Measurements from ENCODE around the gene MYO5A. TPM values are rescaled to one million over a fixed set of nuclear protein-coding genes. Genes with fewer than 3 reads are reported as not detected.

MYO5A gene
- total and polyA plus RNA-seq, 9 of the 15 experiments (the other 6 are each of a cell fraction or from before 2014, with no cell fraction given): 0.03 to 0.82 (median 0.40) TPM

DNA sequence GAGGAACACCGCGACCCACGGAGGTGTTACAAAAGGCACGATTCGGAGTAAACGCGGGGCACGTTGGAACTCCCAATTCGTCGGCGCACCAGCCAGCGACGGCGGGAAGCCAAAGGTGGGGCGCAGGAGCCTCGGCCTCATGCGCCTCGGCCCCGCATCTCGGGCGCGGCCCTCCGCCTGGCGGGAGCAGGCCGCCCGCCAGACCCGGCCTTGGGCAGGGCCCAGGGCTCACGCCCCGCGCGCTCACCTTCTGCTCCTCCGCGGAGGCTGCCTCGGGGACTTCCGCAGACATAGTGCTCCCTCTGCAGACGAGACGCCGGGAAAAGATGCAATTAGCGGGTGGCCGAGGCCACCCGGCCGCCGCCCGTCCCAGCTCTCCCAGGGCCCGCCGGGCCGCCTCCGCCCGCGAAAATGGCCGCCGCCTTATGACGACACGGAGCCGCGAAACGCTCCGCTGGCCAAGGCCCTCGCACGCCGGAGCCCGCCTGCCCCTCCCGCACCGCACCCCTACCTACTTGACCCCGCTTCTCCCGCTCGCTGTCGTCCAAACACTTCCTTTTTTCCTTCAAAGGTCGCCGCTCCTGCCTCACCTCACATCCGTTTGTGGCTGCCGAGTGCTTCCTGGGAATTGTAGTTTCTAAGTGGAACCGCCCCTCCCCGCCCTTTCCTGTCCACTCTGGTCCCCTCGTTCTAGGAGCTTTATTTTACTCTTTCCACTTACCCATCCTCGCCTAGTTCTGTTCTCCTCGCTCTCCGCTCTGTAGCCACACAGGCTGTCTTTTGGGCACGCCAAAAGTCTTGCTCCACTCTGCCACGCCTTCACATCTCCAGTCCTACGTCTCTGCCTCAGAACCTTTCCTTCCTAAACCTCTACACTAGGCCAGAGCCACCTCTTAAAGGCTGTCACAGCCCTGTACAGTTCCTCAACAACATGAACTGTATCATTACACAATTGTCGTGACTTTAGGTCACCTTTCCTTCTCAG, 40.2 kb upstream of the MYO5A start, which contains the start of gene ARPP19 (continued):
- TF ChIP-seq NFYB (IDR thresholded peaks at IDR 0.05; ENCODE audit: extremely low read depth, insufficient read length) (no peak), POLR2AphosphoS5 (IDR thresholded peaks at IDR 0.05; ENCODE audit: control insufficient read depth, insufficient read depth, low read depth, low read length) (peak; percentile 65), ZNF668 (CRISPR knock-in tag; IDR thresholded peaks at IDR 0.05) (no peak), CBFA2T3 (IDR thresholded peaks at IDR 0.05) (no peak), NFRKB (IDR thresholded peaks at IDR 0.05; ENCODE audit: low read depth) (peak; percentile 61; the same call in 1 of the 2 replicates), KLF13 (tag; IDR thresholded peaks at IDR 0.05; ENCODE audit: borderline replicate concordance, low read depth) (no peak), ZNF57 (CRISPR knock-in tag; IDR thresholded peaks at IDR 0.05) (no peak), RNF2 (IDR thresholded peaks at IDR 0.05) (peak; percentile 69; the same call in 1 of the 2 replicates), MYBL2 (IDR thresholded peaks at IDR 0.05; ENCODE audit: low read depth) (no peak), MYBL2 (CRISPR knock-in tag; IDR thresholded peaks at IDR 0.05; ENCODE audit: borderline replicate concordance) (no peak), RHOXF2B (CRISPR knock-in tag; conservative IDR thresholded peaks at IDR 0.05) (no peak), TCFL5 (CRISPR knock-in tag; conservative IDR thresholded peaks at IDR 0.05) (no peak), ZNF175 (CRISPR knock-in tag; IDR thresholded peaks at IDR 0.05; ENCODE audit: low read depth) (no peak), EWSR1 (IDR thresholded peaks at IDR 0.05; ENCODE audit: borderline replicate concordance, low read depth, partially characterized antibody) (no peak), HIVEP1 (CRISPR knock-in tag; IDR thresholded peaks at IDR 0.05) (no peak), ETV6 (IDR thresholded peaks at IDR 0.05; ENCODE audit: borderline replicate concordance in 1 of 2, low read depth in 2 of 2, low read length in 1 of 2) (no peak), ETV6 (CRISPR knock-in tag; IDR thresholded peaks at IDR 0.05; ENCODE audit: borderline replicate concordance) (peak; percentile 63; the same call in 1 of the 2 replicates), NCOA2 (IDR thresholded peaks at IDR 0.05; ENCODE audit: partially characterized antibody in 2 of 2) (no peak)
- TF ChIP-seq, protein P1, sequence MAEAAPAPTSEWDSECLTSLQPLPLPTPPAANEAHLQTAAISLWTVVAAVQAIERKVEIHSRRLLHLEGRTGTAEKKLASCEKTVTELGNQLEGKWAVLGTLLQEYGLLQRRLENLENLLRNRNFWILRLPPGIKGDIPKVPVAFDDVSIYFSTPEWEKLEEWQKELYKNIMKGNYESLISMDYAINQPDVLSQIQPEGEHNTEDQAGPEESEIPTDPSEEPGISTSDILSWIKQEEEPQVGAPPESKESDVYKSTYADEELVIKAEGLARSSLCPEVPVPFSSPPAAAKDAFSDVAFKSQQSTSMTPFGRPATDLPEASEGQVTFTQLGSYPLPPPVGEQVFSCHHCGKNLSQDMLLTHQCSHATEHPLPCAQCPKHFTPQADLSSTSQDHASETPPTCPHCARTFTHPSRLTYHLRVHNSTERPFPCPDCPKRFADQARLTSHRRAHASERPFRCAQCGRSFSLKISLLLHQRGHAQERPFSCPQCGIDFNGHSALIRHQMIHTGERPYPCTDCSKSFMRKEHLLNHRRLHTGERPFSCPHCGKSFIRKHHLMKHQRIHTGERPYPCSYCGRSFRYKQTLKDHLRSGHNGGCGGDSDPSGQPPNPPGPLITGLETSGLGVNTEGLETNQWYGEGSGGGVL (CRISPR knock-in tag; IDR thresholded peaks at IDR 0.05): no peak
- TF ChIP-seq, protein P2, sequence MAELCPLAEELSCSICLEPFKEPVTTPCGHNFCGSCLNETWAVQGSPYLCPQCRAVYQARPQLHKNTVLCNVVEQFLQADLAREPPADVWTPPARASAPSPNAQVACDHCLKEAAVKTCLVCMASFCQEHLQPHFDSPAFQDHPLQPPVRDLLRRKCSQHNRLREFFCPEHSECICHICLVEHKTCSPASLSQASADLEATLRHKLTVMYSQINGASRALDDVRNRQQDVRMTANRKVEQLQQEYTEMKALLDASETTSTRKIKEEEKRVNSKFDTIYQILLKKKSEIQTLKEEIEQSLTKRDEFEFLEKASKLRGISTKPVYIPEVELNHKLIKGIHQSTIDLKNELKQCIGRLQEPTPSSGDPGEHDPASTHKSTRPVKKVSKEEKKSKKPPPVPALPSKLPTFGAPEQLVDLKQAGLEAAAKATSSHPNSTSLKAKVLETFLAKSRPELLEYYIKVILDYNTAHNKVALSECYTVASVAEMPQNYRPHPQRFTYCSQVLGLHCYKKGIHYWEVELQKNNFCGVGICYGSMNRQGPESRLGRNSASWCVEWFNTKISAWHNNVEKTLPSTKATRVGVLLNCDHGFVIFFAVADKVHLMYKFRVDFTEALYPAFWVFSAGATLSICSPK (IDR thresholded peaks at IDR 0.05; ENCODE audit: borderline replicate concordance): no peak
- TF ChIP-seq, protein P3, sequence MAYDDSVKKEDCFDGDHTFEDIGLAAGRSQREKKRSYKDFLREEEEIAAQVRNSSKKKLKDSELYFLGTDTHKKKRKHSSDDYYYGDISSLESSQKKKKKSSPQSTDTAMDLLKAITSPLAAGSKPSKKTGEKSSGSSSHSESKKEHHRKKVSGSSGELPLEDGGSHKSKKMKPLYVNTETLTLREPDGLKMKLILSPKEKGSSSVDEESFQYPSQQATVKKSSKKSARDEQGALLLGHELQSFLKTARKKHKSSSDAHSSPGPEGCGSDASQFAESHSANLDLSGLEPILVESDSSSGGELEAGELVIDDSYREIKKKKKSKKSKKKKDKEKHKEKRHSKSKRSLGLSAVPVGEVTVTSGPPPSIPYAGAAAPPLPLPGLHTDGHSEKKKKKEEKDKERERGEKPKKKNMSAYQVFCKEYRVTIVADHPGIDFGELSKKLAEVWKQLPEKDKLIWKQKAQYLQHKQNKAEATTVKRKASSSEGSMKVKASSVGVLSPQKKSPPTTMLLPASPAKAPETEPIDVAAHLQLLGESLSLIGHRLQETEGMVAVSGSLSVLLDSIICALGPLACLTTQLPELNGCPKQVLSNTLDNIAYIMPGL (CRISPR knock-in tag; IDR thresholded peaks at IDR 0.05): peak; percentile 70; the same call in 1 of the 2 replicates

Measured in K562 (cell line).